Activated T-cell treated with anti-CD3 and anti-CD28 coated beads, Interleukin-2, amount 50 U/mL, for 1 hour (primary cell): ENCODE data around the gene OGFOD3.
A peak's percentile ranks its signal among the peaks of the same experiment; 100 is the strongest.
"Not testable (repeated sequence)": the region's sequence is repeated elsewhere in the genome, so short reads cannot be mapped to it uniquely, and the experiment has no call there.

Experiments
- DNase-seq: peaks from one replicate; pipeline ENCODE4 v3.0.0-alpha.2; 2020

OGFOD3 gene

DNA sequence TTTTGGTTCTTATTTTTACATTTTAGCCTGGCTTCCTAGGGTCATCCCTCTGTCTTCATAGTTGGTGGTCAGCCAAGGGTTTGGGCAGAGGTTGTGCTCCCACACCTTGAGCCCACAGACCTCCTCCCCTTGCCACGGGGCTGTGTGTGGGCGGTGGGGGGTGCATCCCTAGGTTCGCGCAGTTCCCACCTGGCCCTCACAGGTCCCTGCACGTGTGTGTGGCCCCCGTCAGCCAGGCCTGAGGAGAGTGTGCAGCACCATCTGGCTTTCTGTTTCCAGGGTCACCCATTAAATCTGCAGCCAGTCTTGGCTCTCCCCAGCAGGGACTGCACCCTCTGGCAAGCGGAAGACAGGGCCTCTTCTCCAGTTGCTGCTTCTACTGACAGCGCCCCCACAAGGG lies 13.6 kb upstream of the OGFOD3 start:
- no peak for DNase-seq

- no peak for DNase-seq
Observed at GRCh38 chr17:82429824-82430223, 11.4 kb upstream of the OGFOD3 start.

GRCh38 chr17:82428546-82428945 lies 10.2 kb upstream of the OGFOD3 start:
- DNase-seq: no peak

DNA sequence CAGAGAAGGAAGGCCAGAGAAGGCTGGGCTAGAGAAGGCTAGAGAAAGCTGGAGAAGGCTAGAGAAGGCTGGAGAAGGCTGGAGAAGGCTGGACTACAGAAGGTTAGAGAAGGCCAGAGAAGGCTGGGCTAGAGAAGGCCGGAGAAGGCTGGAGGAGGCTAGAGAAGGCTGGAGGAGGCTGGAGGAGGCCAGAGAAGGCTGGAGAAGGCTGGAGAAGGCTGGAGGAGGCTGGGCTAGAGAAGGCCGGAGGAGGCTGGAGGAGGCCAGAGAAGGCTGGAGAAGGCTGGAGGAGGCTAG lies 6.4 kb upstream of the OGFOD3 start:
- DNase-seq: no peak

DNA sequence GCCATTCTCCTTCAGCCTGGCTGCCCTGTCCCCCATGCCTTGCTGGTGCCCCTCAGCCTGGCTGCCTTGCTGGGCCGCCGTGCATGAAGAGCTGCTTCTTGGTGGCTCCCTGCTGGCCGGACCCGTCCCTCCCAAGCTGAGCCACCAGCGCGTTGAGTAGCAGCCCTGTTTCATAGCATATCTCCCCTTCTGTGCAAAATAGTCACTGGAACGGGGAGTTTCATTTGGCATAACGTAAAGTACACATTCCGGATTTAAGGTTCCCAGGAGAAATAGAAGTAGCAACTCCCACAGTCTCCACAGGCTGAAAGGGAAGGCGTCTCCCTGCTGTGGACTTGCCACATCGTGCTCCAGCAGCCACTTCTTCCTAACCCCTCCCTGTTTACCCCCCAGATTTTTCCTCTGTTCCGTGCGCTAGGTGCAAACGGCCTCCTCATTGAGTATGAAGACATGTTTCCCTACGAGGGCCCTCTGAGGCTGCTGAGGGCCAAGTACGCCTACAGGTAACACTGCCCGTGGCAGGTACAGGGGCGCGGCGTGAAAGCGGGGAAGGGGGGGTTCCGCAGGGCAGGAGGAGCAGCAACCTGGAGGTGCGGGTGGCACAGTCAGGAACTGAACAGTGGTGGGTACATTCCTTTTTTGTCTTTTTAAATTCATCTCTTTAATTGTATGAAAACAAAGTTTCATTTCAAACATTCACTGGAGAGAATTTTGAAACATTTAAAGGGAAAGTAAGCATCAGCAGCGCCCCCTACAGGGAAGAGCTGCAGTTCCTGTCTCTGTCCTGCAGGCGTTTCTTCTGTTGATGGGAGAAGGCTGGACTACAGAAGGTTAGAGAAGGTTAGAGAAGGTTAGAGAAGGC lies 5.8 kb upstream of the OGFOD3 start:
- DNase-seq: peak; percentile 61

GRCh38 chr17:82419540-82419939 lies 1.2 kb upstream of the OGFOD3 start:
- DNase-seq: no peak

- no peak for DNase-seq
Observed at GRCh38 chr17:82416771-82417170, 1.6 kb downstream of the OGFOD3 start.

DNA sequence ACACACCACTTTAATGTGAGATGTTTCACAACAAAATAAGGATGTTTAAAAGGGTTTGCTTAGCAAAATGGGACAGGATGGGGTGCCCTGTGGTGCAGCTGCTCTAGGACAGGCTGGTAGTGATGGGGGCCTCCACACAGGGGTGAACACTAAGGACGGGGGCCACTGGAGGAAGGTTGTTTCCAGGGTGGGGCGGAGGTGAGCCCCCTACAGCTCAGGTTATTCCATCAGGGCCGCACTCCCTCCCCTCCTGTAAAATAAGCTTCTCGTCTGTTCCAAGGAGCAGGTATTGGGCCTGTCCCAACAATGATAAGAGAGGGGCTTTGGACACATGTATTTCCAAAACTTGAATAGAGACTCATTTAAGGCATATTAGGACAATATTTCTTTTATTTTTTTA lies 2.1 kb downstream of the OGFOD3 start:
- DNase-seq: no peak

- DNase-seq: no peak
Observed at GRCh38 chr17:82415786-82416185, 2.6 kb downstream of the OGFOD3 start.

DNA sequence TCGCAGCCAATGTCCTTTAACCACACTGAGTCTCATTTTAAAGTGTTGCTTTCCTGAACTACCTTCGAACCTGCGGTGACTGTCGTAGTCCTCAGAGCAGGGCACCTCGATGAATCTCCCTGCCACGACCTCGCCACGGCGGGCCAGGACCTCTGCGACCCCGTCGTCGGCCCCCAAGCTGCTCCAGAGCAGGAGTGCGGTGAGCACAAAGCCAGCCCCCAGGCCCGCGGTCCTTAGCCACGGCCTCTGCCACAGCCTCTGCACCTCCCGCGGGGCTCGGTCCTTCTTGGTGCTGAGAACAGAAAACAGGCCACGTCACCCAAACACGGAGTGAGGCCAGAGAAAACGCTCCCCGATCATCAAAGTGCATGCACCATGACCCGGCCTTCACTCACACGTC lies 3.0 kb downstream of the OGFOD3 start:
- no peak for DNase-seq

GRCh38 chr17:82414548-82415281 lies 3.7 kb downstream of the OGFOD3 start:
- DNase-seq: peak; percentile 74

GRCh38 chr17:82412535-82413520 lies 5.6 kb downstream of the OGFOD3 start:
- DNase-seq: no peak

DNA sequence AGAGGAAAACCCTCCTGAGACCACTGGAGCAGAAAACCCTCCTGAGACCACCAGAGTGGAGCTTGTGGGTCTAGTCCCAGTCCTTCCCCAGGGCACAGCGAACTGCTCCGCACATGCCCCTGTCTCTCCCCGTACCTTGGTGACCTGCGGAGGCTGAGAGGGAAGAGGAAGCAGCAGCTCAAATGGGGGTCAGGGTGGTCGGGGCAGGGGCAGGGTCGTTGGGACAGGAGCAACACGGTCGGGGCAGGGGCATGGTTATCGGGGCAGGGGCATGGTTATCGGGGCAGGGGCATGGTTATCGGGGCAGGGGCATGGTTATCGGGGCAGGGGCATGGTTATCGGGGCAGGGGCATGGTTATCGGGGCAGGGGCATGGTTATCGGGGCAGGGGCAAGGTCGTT lies 6.3 kb downstream of the OGFOD3 start:
- DNase-seq: not testable (repeated sequence)

GRCh38 chr17:82411396-82412053 lies 6.9 kb downstream of the OGFOD3 start:
- DNase-seq: no peak

- DNase-seq: no peak
Observed at GRCh38 chr17:82410014-82410716, 8.2 kb downstream of the OGFOD3 start.

DNA sequence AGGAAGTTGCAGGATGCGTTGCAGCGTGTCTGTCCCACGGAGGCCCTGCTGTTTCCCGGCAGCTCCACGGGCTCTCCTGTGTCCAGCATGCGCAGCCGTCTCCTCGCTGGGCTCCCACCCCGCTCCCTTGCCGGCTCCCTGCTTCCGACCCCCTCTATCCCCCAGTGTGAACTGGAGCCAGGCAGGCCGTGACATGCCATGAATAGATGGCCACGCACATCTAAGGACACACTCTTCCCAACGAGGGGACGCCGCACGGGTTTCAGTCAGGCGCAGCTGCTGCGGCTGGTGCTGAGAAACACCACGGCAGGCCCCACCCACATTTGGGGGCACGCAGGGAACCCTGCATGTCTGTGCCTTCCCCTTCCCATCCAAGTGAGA lies 9.5 kb downstream of the OGFOD3 start:
- no peak for DNase-seq

- no peak for DNase-seq
Observed at GRCh38 chr17:82408288-82408937, 10.0 kb downstream of the OGFOD3 start.

- DNase-seq: no peak
Observed at GRCh38 chr17:82407255-82407654, 11.1 kb downstream of the OGFOD3 start.

DNA sequence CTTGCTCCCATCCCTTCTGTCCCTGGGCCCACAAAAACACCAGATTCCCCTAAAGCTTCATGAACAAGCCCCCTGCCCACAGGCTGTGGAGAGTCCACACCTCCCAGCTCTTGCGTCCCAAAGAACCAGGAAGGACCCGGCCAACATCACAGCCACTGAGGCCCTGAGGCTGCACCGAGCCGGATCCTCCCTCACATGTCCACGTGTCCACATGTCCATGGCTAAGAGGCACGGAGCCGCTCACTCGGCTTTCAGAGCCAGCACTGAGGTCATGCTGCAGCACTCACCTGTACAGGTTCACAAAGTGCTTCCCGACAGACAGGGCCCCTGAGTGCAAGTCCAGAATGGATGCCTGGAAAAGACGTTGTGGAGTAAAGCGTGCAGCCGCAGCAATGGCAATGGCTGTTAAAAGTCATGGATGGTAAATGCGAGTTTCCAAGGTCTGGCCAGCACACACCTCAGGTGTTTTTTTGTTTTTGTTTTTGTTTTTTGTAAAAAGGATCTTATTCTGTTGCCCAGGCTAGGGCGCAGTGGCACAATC lies 12.2 kb downstream of the OGFOD3 start:
- no peak for DNase-seq

DNA sequence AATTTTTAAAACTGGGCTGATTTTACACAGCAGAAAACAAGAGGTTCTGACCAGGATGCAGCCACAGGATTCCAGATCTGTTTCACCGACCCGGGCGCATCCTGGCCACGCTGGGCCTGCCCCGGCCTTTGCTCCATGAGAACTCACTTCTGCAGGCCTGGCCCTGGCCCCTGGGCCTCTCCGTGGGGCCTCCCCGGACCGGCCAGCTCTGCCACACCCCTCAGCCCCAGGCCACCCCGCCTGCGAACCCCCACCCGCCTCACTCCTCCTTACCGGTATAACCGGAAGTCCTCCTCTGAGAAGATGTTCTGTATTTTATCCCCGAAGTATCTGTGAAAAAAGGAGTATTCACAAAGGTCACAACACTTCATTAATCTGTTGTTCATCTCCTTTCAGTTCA lies 13.3 kb downstream of the OGFOD3 start:
- no peak for DNase-seq
